Ascending aorta (tissue), 2 donors: ENCODE results near the gene IQGAP3. TPM values are rescaled to one million over a fixed set of nuclear protein-coding genes. Genes with fewer than 3 reads are reported as not detected.

Experiments
- DNase-seq, 2 donors: peaks; one replicate each; pipeline ENCODE4 v3.0.0-alpha.2; 2019; ENCODE audit warnings: low spot score in 2 of 2
- H3K27ac ChIP-seq, 2 donors: fragments of 200-600 bp; sonication (generic); one replicate each; pipeline ENCODE4 v1.5.1; 2016 to 2017; ENCODE audit warnings: mild to moderate bottlenecking in 1 of 2
- H3K27me3 ChIP-seq: fragments of 200-600 bp; sonication (generic); one replicate; pipeline ENCODE4 v1.5.1; 2017
- H3K36me3 ChIP-seq, 2 donors: fragments of 200-600 bp; sonication (generic); one replicate each; pipeline ENCODE4 v1.5.1; 2016
- H3K4me1 ChIP-seq, 2 donors: fragments of 200-600 bp; sonication (generic); one replicate each; pipeline ENCODE4 v1.5.1; 2016 to 2017; ENCODE audit warnings: mild to moderate bottlenecking in 1 of 2
- H3K4me3 ChIP-seq, 2 donors: fragments of 200-600 bp; sonication (generic); one replicate each; pipeline ENCODE4 v1.5.1; 2016 to 2017; ENCODE audit warnings: mild to moderate bottlenecking in 1 of 2
- H3K9me3 ChIP-seq, 2 donors: fragments of 200-600 bp; sonication (generic); one replicate each; pipeline ENCODE4 v1.5.1; 2016
- CTCF ChIP-seq, 3 experiments: fragments of 200-600 bp in 2 of 3; fragments of 450-650 bp in 1 of 3; sonication (generic) in 2 of 3; IDR thresholded peaks; one replicate each; pipeline ENCODE4 v1.5.1; 2016 to 2019; ENCODE audit warnings: antibody characterized with exemption in 3 of 3, mild to moderate bottlenecking in 1 of 3, moderate library complexity in 1 of 3
- intact Hi-C: fragments of 100-400 bp; cut with DNase I; formaldehyde crosslinking; loops from one replicate; pipeline ENCODE4 v1.15.1; 2023
- total RNA-seq: library from RNA; depleted of rRNA; stranded (reverse); fragments of >200 nt; gene quantifications from one replicate; pipeline ENCODE4 v1.1.0, GENCODE V29; 2016

IQGAP3 gene
- total RNA-seq, 1 donor from 2014 or later: not detected

- H3K27me3 ChIP-seq: no peaks in the 10 kb centered on the region
- no peak for DNase-seq
Observed at GRCh38 chr1:156550346-156550745, 22.0 kb downstream of the IQGAP3 start.

GRCh38 chr1:156549831-156550230 lies 22.5 kb downstream of the IQGAP3 start:
- H3K4me3 ChIP-seq: no peak overlapping the region
- intact Hi-C loops: no loop called here
- no peaks in the 10 kb centered on the region for H3K36me3 ChIP-seq
- no peaks in the 10 kb centered on the region for H3K27me3 ChIP-seq
- H3K27ac ChIP-seq: no peak overlapping the region
- TF ChIP-seq CTCF (IDR thresholded peaks at IDR 0.05): no peak
- no peaks in the 10 kb centered on the region for H3K4me1 ChIP-seq
- no peaks in the 10 kb centered on the region for H3K9me3 ChIP-seq
- DNase-seq: no peak

More at GRCh38 chr1:156550346-156550745, 22.0 kb downstream of the IQGAP3 start:
- H3K36me3 ChIP-seq: no peaks in the 10 kb centered on the region
- intact Hi-C loops: no loop called here
- no peaks in the 10 kb centered on the region for H3K4me1 ChIP-seq
- no peak for TF ChIP-seq CTCF (IDR thresholded peaks at IDR 0.05)
- no peaks in the 10 kb centered on the region for H3K9me3 ChIP-seq
- H3K27ac ChIP-seq: no peak overlapping the region
- no peak overlapping the region for H3K4me3 ChIP-seq

GRCh38 chr1:156549390-156549789 lies 23.0 kb downstream of the IQGAP3 start:
- TF ChIP-seq CTCF (IDR thresholded peaks at IDR 0.05): no peak
- Histone ChIP-seq H3K4me3 (no peak overlapping the region), H3K27me3 (no peaks in the 10 kb centered on the region), H3K4me1 (no peaks in the 10 kb centered on the region), H3K27ac (no peak overlapping the region), H3K9me3 (no peaks in the 10 kb centered on the region), H3K36me3 (no peaks in the 10 kb centered on the region)
- intact Hi-C loops: no loop called here
- no peak for DNase-seq

- Histone ChIP-seq H3K9me3 (no peaks in the 10 kb centered on the region), H3K36me3 (no peaks in the 10 kb centered on the region), H3K4me3 (no peak overlapping the region), H3K27ac (no peak overlapping the region), H3K27me3 (no peaks in the 10 kb centered on the region), H3K4me1 (no peaks in the 10 kb centered on the region)
- intact Hi-C loops: no loop called here
- DNase-seq: no peak
- no peak for TF ChIP-seq CTCF (IDR thresholded peaks at IDR 0.05)
Observed at GRCh38 chr1:156547982-156548381, 24.4 kb downstream of the IQGAP3 start.

- H3K36me3 ChIP-seq: no peaks in the 10 kb centered on the region
- no peak overlapping the region for H3K27ac ChIP-seq
- TF ChIP-seq CTCF (IDR thresholded peaks at IDR 0.05): no peak
- H3K4me1 ChIP-seq: no peaks in the 10 kb centered on the region
- H3K9me3 ChIP-seq: no peaks in the 10 kb centered on the region
- intact Hi-C loops: no loop called here
- no peak for DNase-seq
- no peak overlapping the region for H3K4me3 ChIP-seq
- no peaks in the 10 kb centered on the region for H3K27me3 ChIP-seq
Observed at GRCh38 chr1:156547434-156547833, 24.9 kb downstream of the IQGAP3 start.

- no peak overlapping the region for H3K4me3 ChIP-seq
- DNase-seq: no peak
- intact Hi-C loops: no loop called here
- no peaks in the 10 kb centered on the region for H3K9me3 ChIP-seq
- no peak for TF ChIP-seq CTCF (IDR thresholded peaks at IDR 0.05)
- H3K4me1 ChIP-seq: no peaks in the 10 kb centered on the region
- no peaks in the 10 kb centered on the region for H3K36me3 ChIP-seq
- no peaks in the 10 kb centered on the region for H3K27me3 ChIP-seq
- H3K27ac ChIP-seq: no peak overlapping the region
Observed at GRCh38 chr1:156546267-156546666, 26.1 kb downstream of the IQGAP3 start.
